Astrocyte (in vitro differentiated cells and primary cell): ENCODE results near the gene FBXW2. TPM values are rescaled to one million over a fixed set of nuclear protein-coding genes. Genes with fewer than 3 reads are reported as not detected.

Experiments
- DNase-seq: peaks from one replicate; pipeline ENCODE4 v3.0.0-alpha.2; 2010; ENCODE audit warnings: low read depth
- FAIRE-seq: peaks from 2 replicates; lab custom pipeline; 2011; peaks lifted over from hg19 to GRCh38; lab: Jason Lieb, UNC
- H2AFZ ChIP-seq: 2 replicates; pipeline ENCODE4 v1.6.0; 2012; ENCODE audit warnings: low read depth, low read length, inconsistent platforms
- H3K27ac ChIP-seq: 2 replicates; pipeline ENCODE4 v1.5.1; 2011; ENCODE audit warnings: low read depth, low read length, inconsistent platforms
- H3K27me3 ChIP-seq: 2 replicates; pipeline ENCODE4 v1.6.0; 2011; ENCODE audit warnings: low read length, inconsistent platforms; ENCODE audit not compliant: insufficient read depth
- H3K36me3 ChIP-seq: 2 replicates; pipeline ENCODE4 v1.5.1; 2011; ENCODE audit warnings: low read length, inconsistent platforms; ENCODE audit not compliant: insufficient read depth
- H3K4me1 ChIP-seq: 2 replicates; pipeline ENCODE4 v1.5.1; 2011; ENCODE audit warnings: low read length, inconsistent platforms; ENCODE audit not compliant: insufficient read depth
- H3K4me2 ChIP-seq: 2 replicates; pipeline ENCODE4 v1.6.0; 2012; ENCODE audit warnings: low read length, inconsistent platforms
- H3K4me3 ChIP-seq: 2 replicates; pipeline ENCODE4 v1.5.1; 2011; ENCODE audit warnings: low read depth, mild to moderate bottlenecking, low read length, inconsistent platforms; ENCODE audit not compliant: insufficient read depth
- H3K79me2 ChIP-seq: 2 replicates; pipeline ENCODE4 v1.6.0; 2012; ENCODE audit warnings: mild to moderate bottlenecking, low read length, inconsistent platforms; ENCODE audit not compliant: insufficient read depth
- H3K9ac ChIP-seq: 2 replicates; pipeline ENCODE4 v1.6.0; 2012; ENCODE audit warnings: mild to moderate bottlenecking, low read length, inconsistent platforms
- H3K9me3 ChIP-seq: 2 replicates; pipeline ENCODE4 v1.5.1; 2012; ENCODE audit warnings: low read depth, mild to moderate bottlenecking, low read length, inconsistent platforms; ENCODE audit not compliant: insufficient read depth
- H4K20me1 ChIP-seq: 2 replicates; pipeline ENCODE4 v1.6.0; 2012; ENCODE audit warnings: low read length, inconsistent platforms; ENCODE audit not compliant: insufficient read depth
- H3K27ac Mint-ChIP-seq: one replicate; pipeline ENCODE4 v1.8.0; 2021; ENCODE audit warnings: mild to moderate bottlenecking, mixed read lengths; ENCODE audit not compliant: unreplicated experiment
- H3K27me3 Mint-ChIP-seq: one replicate; pipeline ENCODE4 v1.8.0; 2021; ENCODE audit warnings: low read depth, mixed read lengths; ENCODE audit not compliant: unreplicated experiment
- H3K36me3 Mint-ChIP-seq: one replicate; pipeline ENCODE4 v1.8.0; 2021; ENCODE audit warnings: low read depth, mixed read lengths; ENCODE audit not compliant: unreplicated experiment
- H3K4me1 Mint-ChIP-seq: one replicate; pipeline ENCODE4 v1.8.0; 2021; ENCODE audit warnings: low read depth, mixed read lengths; ENCODE audit not compliant: unreplicated experiment
- H3K4me3 Mint-ChIP-seq: one replicate; pipeline ENCODE4 v1.8.0; 2021; ENCODE audit warnings: mild to moderate bottlenecking, moderate library complexity, mixed read lengths; ENCODE audit not compliant: unreplicated experiment
- H3K9me3 Mint-ChIP-seq: one replicate; pipeline ENCODE4 v1.8.0; 2021; ENCODE audit warnings: mild to moderate bottlenecking, mixed read lengths; ENCODE audit not compliant: unreplicated experiment
- CTCF ChIP-seq: IDR thresholded peaks from 2 replicates; pipeline ENCODE4 v1.5.1; 2011; ENCODE audit warnings: low read depth, mild to moderate bottlenecking, inconsistent platforms, low read length, moderate library complexity; ENCODE audit not compliant: insufficient read depth
- EZH2 ChIP-seq: IDR thresholded peaks from 2 replicates; pipeline ENCODE4 v1.6.1; 2012; ENCODE audit warnings: mild to moderate bottlenecking, low read length, inconsistent platforms; ENCODE audit not compliant: insufficient read depth
- total RNA-seq: library from RNA; stranded (reverse); gene quantifications from 2 replicates; pipeline ENCODE4 v1.2.1, GENCODE V29; 2021

The FBXW2 gene
- total RNA-seq, 1 donor from 2014 or later: 65.7 TPM

- H2AFZ ChIP-seq: no peak overlapping the region
- no peak for DNase-seq
- Mint-ChIP-seq H3K4me3 (no peak overlapping the region), H3K4me1 (no peaks in the 10 kb centered on the region), H3K36me3 (peaks cover 15% of the 10 kb centered on the region), H3K27ac (no peak overlapping the region), H3K27me3 (no peaks in the 10 kb centered on the region), H3K9me3 (no peaks in the 10 kb centered on the region)
- TF ChIP-seq EZH2 (no peak), CTCF (no peak)
- H3K4me1 ChIP-seq: no peaks in the 10 kb centered on the region
- H3K27ac ChIP-seq: no peak overlapping the region
- H3K9ac ChIP-seq: no peak overlapping the region
- no peaks in the 10 kb centered on the region for H3K9me3 ChIP-seq
- peaks cover 43% of the 10 kb centered on the region for H3K36me3 ChIP-seq
- H4K20me1 ChIP-seq: no peaks in the 10 kb centered on the region
- no peak overlapping the region for H3K4me2 ChIP-seq
- no peaks in the 10 kb centered on the region for H3K79me2 ChIP-seq
- H3K27me3 ChIP-seq: no peaks in the 10 kb centered on the region
- no peak overlapping the region for H3K4me3 ChIP-seq
- FAIRE-seq: no peak
These were observed 25.8 kb downstream of the FBXW2 start for GRCh38 chr9:120767451-120767850.

GRCh38 chr9:120765910-120766425 is 27.2 kb downstream of the FBXW2 start:
- no peak overlapping the region for H3K27ac Mint-ChIP-seq
- FAIRE-seq (no peak), DNase-seq (no peak)
- Histone ChIP-seq H3K27me3 (no peaks in the 10 kb centered on the region), H3K9ac (no peak overlapping the region), H2AFZ (no peak overlapping the region), H3K4me1 (no peaks in the 10 kb centered on the region), H4K20me1 (peaks cover 8% of the 10 kb centered on the region), H3K27ac (no peak overlapping the region), H3K4me3 (no peak overlapping the region), H3K79me2 (no peaks in the 10 kb centered on the region), H3K9me3 (no peaks in the 10 kb centered on the region), H3K4me2 (no peak overlapping the region), H3K36me3 (peaks cover 40% of the 10 kb centered on the region)
- peaks cover 3% of the 10 kb centered on the region for H3K4me1 Mint-ChIP-seq
- no peaks in the 10 kb centered on the region for H3K27me3 Mint-ChIP-seq
- H3K9me3 Mint-ChIP-seq: no peaks in the 10 kb centered on the region
- H3K36me3 Mint-ChIP-seq: peaks cover 14% of the 10 kb centered on the region
- H3K4me3 Mint-ChIP-seq: no peak overlapping the region
- TF ChIP-seq CTCF: no peak
- no peak for TF ChIP-seq EZH2

GRCh38 chr9:120764476-120764875 is 28.7 kb downstream of the FBXW2 start:
- H3K36me3 ChIP-seq: peaks cover 36% of the 10 kb centered on the region

More at GRCh38 chr9:120764476-120764875, 28.7 kb downstream of the FBXW2 start:
- Histone ChIP-seq H3K4me1 (no peaks in the 10 kb centered on the region), H3K9ac (no peak overlapping the region), H3K79me2 (no peaks in the 10 kb centered on the region), H4K20me1 (peaks cover 13% of the 10 kb centered on the region), H3K4me2 (no peak overlapping the region), H3K27ac (no peak overlapping the region), H3K4me3 (no peak overlapping the region), H3K9me3 (no peaks in the 10 kb centered on the region), H3K27me3 (no peaks in the 10 kb centered on the region), H2AFZ (no peak overlapping the region)
- H3K27ac Mint-ChIP-seq: no peak overlapping the region
- H3K27me3 Mint-ChIP-seq: no peaks in the 10 kb centered on the region
- H3K4me3 Mint-ChIP-seq: no peak overlapping the region
- FAIRE-seq (no peak), DNase-seq (no peak)
- H3K9me3 Mint-ChIP-seq: no peaks in the 10 kb centered on the region
- H3K36me3 Mint-ChIP-seq: peaks cover 9% of the 10 kb centered on the region
- H3K4me1 Mint-ChIP-seq: peaks cover 6% of the 10 kb centered on the region
- TF ChIP-seq CTCF: no peak
- no peak for TF ChIP-seq EZH2
